GM13976 (cell line): ENCODE data around the gene NPEPL1.

Source experiments
- DNase-seq: peaks from one replicate; pipeline ENCODE4 v3.0.0; 2012; ENCODE audit warnings: low spot score
- in situ Hi-C: fragments of 300-500 bp; cut with MboI; formaldehyde crosslinking; loops from one replicate; pipeline ENCODE4 v1.12.0; 2022; ENCODE audit warnings: low sequenced_read_pairs, mixed read lengths, inconsistent platforms; ENCODE audit not compliant: unreplicated experiment
- TF ChIP-seq, protein P1 (sequence below): IDR thresholded peaks from 2 replicates; pipeline ENCODE4 v1.5.1; 2012; ENCODE audit warnings: borderline replicate concordance, mild to moderate bottlenecking; ENCODE audit not compliant: insufficient read depth; ENCODE audit errors: extremely low read depth, missing control alignments, control extremely low read depth

Gene NPEPL1

DNA sequence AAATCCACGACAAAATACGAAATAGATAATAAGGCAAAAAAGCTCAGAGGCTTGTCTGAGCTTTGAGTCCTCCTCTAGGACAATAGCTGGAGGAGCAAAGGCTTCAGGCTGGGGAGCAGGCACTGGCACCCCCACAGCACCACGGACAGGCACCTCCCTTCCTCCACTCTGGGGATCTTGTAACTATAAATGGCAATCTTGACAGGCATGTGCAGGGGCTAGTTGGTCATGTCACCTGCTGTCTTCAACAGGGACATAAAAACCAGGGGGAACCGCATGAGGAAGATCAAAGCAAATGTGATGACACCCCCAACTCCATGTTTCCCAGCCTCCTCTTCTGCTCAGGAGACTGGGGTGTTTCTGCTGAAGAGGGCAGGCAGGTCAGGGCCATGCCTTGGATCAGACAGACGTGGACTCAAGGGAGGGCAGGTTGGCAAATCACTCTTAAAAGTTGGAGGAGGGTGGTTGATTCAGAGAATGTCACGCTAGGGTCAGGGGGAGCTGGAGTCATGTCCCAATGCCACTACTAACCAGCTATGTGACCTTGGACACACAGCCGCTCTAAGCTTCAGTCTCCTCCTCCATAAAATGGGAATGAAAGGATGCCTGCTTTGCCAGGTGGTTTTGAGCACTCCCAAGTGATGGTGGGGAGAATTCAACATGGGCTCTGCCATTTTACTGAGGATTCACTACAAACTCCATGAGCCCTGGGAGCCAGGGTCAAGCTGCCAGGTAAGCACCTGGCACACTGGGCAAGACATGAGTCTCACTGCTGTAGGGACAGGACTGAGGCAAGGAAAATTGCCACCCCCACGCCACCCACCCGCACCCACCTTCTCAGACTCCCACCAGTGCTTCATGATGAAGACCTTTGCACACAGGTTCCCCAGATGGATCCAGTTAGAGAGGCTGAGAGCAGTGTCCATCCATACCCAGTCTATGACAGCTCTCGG, 48.0 kb downstream of the NPEPL1 start:
- DNase-seq: no peak
- in situ Hi-C loops: no loop called here
- TF ChIP-seq, protein P1, sequence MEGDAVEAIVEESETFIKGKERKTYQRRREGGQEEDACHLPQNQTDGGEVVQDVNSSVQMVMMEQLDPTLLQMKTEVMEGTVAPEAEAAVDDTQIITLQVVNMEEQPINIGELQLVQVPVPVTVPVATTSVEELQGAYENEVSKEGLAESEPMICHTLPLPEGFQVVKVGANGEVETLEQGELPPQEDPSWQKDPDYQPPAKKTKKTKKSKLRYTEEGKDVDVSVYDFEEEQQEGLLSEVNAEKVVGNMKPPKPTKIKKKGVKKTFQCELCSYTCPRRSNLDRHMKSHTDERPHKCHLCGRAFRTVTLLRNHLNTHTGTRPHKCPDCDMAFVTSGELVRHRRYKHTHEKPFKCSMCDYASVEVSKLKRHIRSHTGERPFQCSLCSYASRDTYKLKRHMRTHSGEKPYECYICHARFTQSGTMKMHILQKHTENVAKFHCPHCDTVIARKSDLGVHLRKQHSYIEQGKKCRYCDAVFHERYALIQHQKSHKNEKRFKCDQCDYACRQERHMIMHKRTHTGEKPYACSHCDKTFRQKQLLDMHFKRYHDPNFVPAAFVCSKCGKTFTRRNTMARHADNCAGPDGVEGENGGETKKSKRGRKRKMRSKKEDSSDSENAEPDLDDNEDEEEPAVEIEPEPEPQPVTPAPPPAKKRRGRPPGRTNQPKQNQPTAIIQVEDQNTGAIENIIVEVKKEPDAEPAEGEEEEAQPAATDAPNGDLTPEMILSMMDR: no peak

DNA sequence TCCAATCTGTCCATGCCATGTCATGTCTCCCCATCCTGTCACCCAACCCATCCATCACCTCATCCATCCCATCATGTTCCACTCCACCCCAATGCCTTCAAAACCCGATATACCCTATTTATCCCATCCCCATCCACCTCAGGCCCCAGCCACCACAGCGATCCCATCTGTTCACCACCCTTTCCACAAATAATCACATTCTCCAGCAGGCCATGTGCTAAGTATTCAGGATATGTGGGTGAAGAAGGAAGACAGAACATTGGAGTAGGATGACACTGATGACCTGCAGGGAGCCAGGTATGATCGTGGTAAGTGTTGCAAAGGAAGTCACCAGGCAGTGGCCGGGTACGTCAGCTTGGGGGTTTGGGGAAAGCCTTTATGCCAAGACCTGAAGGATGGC, 48.8 kb downstream of the NPEPL1 start:
- DNase-seq: no peak
- TF ChIP-seq, protein P1: no peak
- in situ Hi-C loops: no loop called here

DNA sequence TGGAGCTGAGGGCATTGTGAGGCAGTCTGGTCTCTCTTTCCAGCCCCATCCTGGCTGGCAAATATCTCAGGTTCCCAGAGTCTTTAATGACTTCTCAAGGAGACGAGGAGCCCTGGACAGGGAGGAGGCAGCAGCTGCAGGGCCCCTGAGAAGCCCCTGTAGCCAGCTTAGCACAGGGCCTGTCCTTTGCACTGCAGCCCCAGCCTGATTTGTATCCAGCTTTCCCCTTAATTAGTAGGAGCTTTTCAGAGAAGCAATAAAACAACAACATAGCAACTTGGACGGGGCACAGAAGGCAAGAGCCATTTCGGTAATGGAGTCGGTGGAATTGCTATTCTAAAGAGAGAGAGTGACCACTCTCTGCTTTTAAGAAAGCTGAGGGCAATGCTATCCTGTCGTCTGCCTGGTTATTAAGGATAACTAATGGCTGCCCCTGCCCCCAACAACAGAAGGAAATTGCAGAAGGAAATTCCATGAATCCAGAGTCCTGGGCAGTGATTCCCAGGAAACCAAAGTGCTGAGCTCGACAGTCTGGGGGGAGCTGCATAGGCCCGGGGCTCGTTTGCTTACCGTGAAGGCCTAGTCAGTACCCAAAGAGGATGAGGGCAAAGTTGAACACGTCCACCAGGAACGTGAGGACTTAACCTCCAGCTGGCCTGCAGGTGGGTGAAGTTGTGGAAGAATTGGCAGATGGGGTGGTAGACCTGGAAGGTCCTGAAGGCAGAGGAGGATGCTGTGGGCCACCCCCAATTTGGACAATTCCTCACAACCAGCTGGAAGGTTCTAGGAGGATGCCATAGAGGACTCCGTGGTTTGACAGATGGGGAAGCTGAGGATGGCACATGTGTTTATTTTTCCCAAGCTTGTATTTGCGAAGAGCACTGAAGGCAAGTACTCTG, 50.3 kb downstream of the NPEPL1 start:
- TF ChIP-seq, protein P1: no peak
- DNase-seq: no peak
- in situ Hi-C loops: no loop called here

DNA sequence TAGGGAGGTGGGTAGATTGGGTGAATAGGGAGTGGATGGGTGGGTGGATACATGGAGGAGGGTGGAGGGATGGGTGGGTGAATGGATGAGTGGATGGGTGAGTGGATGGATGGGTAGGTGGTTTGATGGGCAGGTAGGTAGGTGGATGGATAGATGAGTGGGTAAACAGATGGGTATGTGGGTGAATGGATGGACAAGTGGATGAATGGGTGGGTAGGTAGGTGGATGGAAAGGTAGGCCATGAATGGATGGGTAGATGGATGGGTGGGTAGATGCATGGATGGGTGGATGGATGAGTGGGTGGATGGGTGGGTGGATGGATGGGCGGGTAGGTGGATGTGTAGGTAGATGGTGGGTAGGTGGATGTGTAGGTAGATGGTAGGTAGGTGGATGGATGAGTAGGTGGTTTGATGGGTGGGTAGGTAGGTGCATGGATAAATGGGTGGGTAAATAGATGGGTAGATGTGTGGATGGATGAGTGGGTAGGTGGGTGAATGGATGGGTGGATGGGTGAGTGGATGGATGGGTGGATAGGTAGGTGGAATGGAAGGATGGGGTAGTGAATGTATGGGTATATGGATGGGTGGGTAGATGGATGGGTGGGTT, 51.4 kb downstream of the NPEPL1 start:
- no peak for DNase-seq
- TF ChIP-seq, protein P1: no peak
- in situ Hi-C loops: no loop called here

DNA sequence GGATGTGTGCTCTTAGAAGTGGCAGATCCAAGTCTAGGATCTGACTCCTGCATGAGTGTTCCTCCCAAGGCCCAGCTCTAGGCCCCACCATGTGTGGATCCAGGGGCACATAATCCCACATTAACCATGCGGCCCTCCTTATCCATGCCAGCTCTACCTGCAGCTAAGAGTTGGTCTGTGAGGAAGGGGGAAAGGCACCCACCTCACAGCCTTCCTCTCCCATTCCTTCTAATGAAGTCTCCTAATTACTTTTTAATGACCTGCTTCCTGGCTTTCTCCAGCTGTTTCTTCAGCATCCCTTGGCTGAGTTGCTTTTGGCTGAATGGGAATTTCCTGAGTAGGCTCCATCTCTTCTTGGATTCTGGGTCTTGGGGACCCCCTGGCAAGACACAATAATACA, 52.2 kb downstream of the NPEPL1 start:
- TF ChIP-seq, protein P1: no peak
- DNase-seq: no peak
- in situ Hi-C loops: no loop called here

DNA sequence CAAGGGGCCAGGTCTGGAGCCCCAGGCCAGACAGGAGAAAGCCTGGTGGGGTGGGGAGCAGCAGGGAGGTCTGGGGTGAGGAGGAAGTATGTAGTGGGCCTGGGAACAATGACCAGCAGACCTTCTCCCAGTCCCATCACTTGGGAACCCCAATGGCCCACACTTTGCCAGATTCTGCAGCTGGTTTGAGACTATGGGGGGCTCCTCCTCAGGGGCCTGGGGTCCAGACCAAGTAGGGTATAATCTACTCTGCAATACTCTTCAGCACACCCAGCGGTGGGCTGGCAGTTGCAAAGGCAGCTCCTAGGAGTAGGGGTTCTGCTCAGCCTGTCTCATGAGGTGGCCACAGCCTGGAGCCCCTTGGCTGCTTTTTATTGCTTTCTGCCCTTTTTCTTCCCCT, 52.8 kb downstream of the NPEPL1 start:
- DNase-seq: no peak
- in situ Hi-C loops: no loop called here
- TF ChIP-seq, protein P1: no peak
